ENCODE results near the gene ANXA5. TPM values are rescaled to one million over a fixed set of nuclear protein-coding genes. Genes with fewer than 3 reads are reported as not detected.

The ANXA5 gene
- total RNA-seq, 1 donor from 2014 or later = 216 TPM

GRCh38 chr4:121655320-121656268 lies 41.2 kb downstream of the ANXA5 start:
- DNase-seq (ENCODE audit: low spot score) = no peak
- H3K27ac ChIP-seq = no peak overlapping the region
- H3K9ac ChIP-seq = no peak overlapping the region
- Mint-ChIP-seq H3K9me3 (no peaks in the 10 kb centered on the region), H3K36me3 (no peaks in the 10 kb centered on the region), H3K4me1 (peaks cover 2% of the 10 kb centered on the region), H3K27ac (no peak overlapping the region), H3K27me3 (ENCODE audit: insufficient read depth, low read depth) (no peaks in the 10 kb centered on the region), H3K4me3 (no peak overlapping the region)
- no peaks in the 10 kb centered on the region for H3F3A ChIP-seq (ENCODE audit: low read depth)
- TF ChIP-seq EZH2phosphoT487 (IDR thresholded peaks at IDR 0.05) (no peak), CTCF (IDR thresholded peaks at IDR 0.05) (no peak), EZH2 (IDR thresholded peaks at IDR 0.05) (no peak)
- no peaks in the 10 kb centered on the region for H3K36me3 ChIP-seq
- H2AFZ ChIP-seq (replicated peaks) = peak overlapping the region; percentile 60
- H4K20me1 ChIP-seq (ENCODE audit: low read depth) = no peaks in the 10 kb centered on the region
- no peaks in the 10 kb centered on the region for H3K79me2 ChIP-seq (ENCODE audit: low read depth)
- H3K4me1 ChIP-seq = no peaks in the 10 kb centered on the region
- H3K27me3 ChIP-seq = no peaks in the 10 kb centered on the region
- H3K4me3 ChIP-seq = no peak overlapping the region
- H3K4me2 ChIP-seq = no peak overlapping the region
- H3K9me3 ChIP-seq (ENCODE audit: low read depth) = no peaks in the 10 kb centered on the region

GRCh38 chr4:121654738-121655137 lies 42.0 kb downstream of the ANXA5 start:
- no peak overlapping the region for H3K4me3 Mint-ChIP-seq
- H3K9me3 Mint-ChIP-seq = no peaks in the 10 kb centered on the region
- H2AFZ ChIP-seq (replicated peaks) = no peak overlapping the region
- TF ChIP-seq EZH2 (IDR thresholded peaks at IDR 0.05) = no peak
- no peak for TF ChIP-seq EZH2phosphoT487 (IDR thresholded peaks at IDR 0.05)
- TF ChIP-seq CTCF (IDR thresholded peaks at IDR 0.05) = no peak
- H3K4me2 ChIP-seq = no peak overlapping the region
- DNase-seq (ENCODE audit: low spot score) = no peak
- no peaks in the 10 kb centered on the region for H3K4me1 ChIP-seq
- no peaks in the 10 kb centered on the region for H3F3A ChIP-seq (ENCODE audit: low read depth)
- no peaks in the 10 kb centered on the region for H3K79me2 ChIP-seq (ENCODE audit: low read depth)
- no peaks in the 10 kb centered on the region for H3K36me3 Mint-ChIP-seq
- H4K20me1 ChIP-seq (ENCODE audit: low read depth) = no peaks in the 10 kb centered on the region
- no peaks in the 10 kb centered on the region for H3K9me3 ChIP-seq (ENCODE audit: low read depth)
- no peak overlapping the region for H3K27ac ChIP-seq
- no peaks in the 10 kb centered on the region for H3K36me3 ChIP-seq
- H3K27me3 Mint-ChIP-seq (ENCODE audit: insufficient read depth, low read depth) = no peaks in the 10 kb centered on the region
- H3K27me3 ChIP-seq = no peaks in the 10 kb centered on the region
- no peak overlapping the region for H3K27ac Mint-ChIP-seq
- H3K4me3 ChIP-seq = no peak overlapping the region
- peaks cover 2% of the 10 kb centered on the region for H3K4me1 Mint-ChIP-seq
- H3K9ac ChIP-seq = no peak overlapping the region

- Mint-ChIP-seq H3K4me3 (no peak overlapping the region), H3K36me3 (no peaks in the 10 kb centered on the region), H3K9me3 (no peaks in the 10 kb centered on the region), H3K27me3 (ENCODE audit: insufficient read depth, low read depth) (no peaks in the 10 kb centered on the region), H3K27ac (no peak overlapping the region), H3K4me1 (peaks cover 2% of the 10 kb centered on the region)
- no peak overlapping the region for H3K4me3 ChIP-seq
- no peak for DNase-seq (ENCODE audit: low spot score)
- H4K20me1 ChIP-seq (ENCODE audit: low read depth) = no peaks in the 10 kb centered on the region
- no peak overlapping the region for H3K4me2 ChIP-seq
- H3K9me3 ChIP-seq (ENCODE audit: low read depth) = no peaks in the 10 kb centered on the region
- H2AFZ ChIP-seq (replicated peaks) = no peak overlapping the region
- no peaks in the 10 kb centered on the region for H3K27me3 ChIP-seq
- H3K36me3 ChIP-seq = no peaks in the 10 kb centered on the region
- no peak overlapping the region for H3K9ac ChIP-seq
- TF ChIP-seq CTCF (IDR thresholded peaks at IDR 0.05) (no peak), EZH2 (IDR thresholded peaks at IDR 0.05) (no peak), EZH2phosphoT487 (IDR thresholded peaks at IDR 0.05) (no peak)
- H3K27ac ChIP-seq = no peak overlapping the region
- H3K79me2 ChIP-seq (ENCODE audit: low read depth) = no peaks in the 10 kb centered on the region
- no peaks in the 10 kb centered on the region for H3K4me1 ChIP-seq
- no peaks in the 10 kb centered on the region for H3F3A ChIP-seq (ENCODE audit: low read depth)
Measured at GRCh38 chr4:121653986-121654385, 42.8 kb downstream of the ANXA5 start.

All from neural progenitor cell (in vitro differentiated cells).